ENCODE data around the gene GPX2.

- TF ChIP-seq CTCF (IDR thresholded peaks at IDR 0.05) (no peak), POLR2A (IDR thresholded peaks at IDR 0.05) (no peak)
Observed at GRCh38 chr14:64912261-64912660, 30.3 kb downstream of the GPX2 start.

Data from Peyer's patch (tissue), 4 donors.